Omental fat pad (tissue), 4 donors: Measurements from ENCODE around the gene FRMD4A. TPM values are rescaled to one million over a fixed set of nuclear protein-coding genes. Genes with fewer than 3 reads are reported as not detected.

Experiments used
- ATAC-seq: fragments of 150-250 bp; one replicate; pipeline ENCODE4 v1.9.1; 2016; ENCODE audit warnings: mild to moderate bottlenecking, moderate library complexity; ENCODE audit not compliant: low FRiP score
- DNase-seq: peaks from one replicate; pipeline ENCODE4 v3.0.0-alpha.2; 2019; ENCODE audit warnings: low spot score
- CTCF ChIP-seq, 3 donors: fragments of 450-650 bp; IDR thresholded peaks; one replicate each; pipeline ENCODE4 v1.5.1; 2016 to 2017; ENCODE audit warnings: antibody characterized with exemption in 3 of 3, mild to moderate bottlenecking in 3 of 3, moderate library complexity in 2 of 3
- total RNA-seq, 4 donors: library from RNA; depleted of rRNA; stranded (reverse); fragments of >200 nt; gene quantifications; one replicate each; pipeline ENCODE4 v1.1.0, GENCODE V29; 2016

FRMD4A gene
- total RNA-seq, 4 donors from 2014 or later, result 66.8 to 119 (median 81.6) TPM

- DNase-seq (no peak), ATAC-seq (no peak)
- no peak for TF ChIP-seq CTCF (IDR thresholded peaks at IDR 0.05)
These were observed 619.4 kb downstream of the FRMD4A start for GRCh38 chr10:13711291-13711690.

GRCh38 chr10:13709931-13710650, 620.6 kb downstream of the FRMD4A start:
- no peak for TF ChIP-seq CTCF (IDR thresholded peaks at IDR 0.05)
- ATAC-seq (no peak), DNase-seq (no peak)

DNA sequence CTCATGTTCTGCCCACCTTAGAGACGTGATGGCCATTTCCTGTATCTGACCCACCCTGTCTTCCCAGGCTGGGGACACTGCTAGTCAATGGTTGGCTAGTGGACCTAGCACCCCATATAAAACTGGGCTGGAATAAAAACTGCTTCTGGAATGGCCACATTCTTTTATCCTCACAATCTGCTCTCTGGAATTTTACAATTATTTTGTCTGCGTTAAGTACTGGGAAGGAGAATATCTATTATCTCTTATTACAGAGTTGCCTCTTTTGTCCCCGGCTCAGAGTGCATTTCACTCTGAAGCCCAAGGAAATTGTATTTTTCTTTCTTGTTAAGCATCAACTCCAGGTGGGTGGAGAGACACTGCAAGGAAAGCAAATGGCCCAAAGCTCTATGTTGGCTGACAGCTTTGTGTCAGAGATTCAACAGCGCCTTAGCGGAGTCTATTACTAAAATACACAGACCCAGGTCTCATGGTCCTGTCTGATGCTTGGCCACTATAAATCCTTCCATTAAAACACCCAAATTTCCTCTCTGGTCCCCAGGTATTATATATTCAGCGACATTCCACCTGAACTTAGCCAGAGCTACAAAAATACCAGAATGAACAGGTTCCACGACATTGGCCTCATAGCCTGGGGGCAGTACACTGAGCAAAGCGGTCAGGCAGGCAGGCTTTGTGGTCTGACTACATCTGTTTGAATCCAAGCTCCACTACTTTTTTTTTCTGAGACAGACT, 622.3 kb downstream of the FRMD4A start:
- DNase-seq (no peak), ATAC-seq (no peak)
- TF ChIP-seq CTCF (IDR thresholded peaks at IDR 0.05), result no peak

GRCh38 chr10:13707156-13707881, 623.4 kb downstream of the FRMD4A start:
- DNase-seq (no peak), ATAC-seq (peak; percentile 86)
- no peak for TF ChIP-seq CTCF (IDR thresholded peaks at IDR 0.05)

GRCh38 chr10:13706604-13707003, 624.1 kb downstream of the FRMD4A start:
- no peak for ATAC-seq
- TF ChIP-seq CTCF (IDR thresholded peaks at IDR 0.05), result no peak
- no peak for DNase-seq

DNA sequence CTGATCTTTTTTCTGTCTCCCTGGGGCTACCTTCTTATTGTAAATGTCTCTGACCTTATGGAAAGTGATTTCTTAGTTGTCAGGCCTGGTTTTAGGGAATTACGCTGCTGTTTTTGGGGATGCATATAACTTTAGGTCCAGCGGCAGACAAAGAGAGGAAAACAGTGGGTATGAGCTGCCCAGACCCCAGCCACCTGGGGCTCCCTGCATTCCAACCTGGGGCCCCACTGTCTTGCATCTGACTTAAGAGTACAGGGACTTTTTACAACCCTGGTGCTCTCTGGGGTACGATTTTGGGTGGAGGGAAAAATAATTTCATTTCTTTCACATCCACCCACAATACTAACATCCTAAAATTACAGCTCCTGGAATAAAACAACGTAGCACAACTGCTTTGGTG, 624.5 kb downstream of the FRMD4A start:
- DNase-seq, result no peak
- TF ChIP-seq CTCF (IDR thresholded peaks at IDR 0.05), result no peak
- ATAC-seq, result no peak
